Measurements from ENCODE around the gene AOC2. TPM values are rescaled to one million over a fixed set of nuclear protein-coding genes. Genes with fewer than 3 reads are reported as not detected.
A peak's percentile ranks its signal among the peaks of the same experiment; 100 is the strongest.

Gene AOC2
- polyA plus RNA-seq, 2 of the 4 experiments (the other 2 are of a cell fraction): 1.7 to 2.7 TPM

DNA sequence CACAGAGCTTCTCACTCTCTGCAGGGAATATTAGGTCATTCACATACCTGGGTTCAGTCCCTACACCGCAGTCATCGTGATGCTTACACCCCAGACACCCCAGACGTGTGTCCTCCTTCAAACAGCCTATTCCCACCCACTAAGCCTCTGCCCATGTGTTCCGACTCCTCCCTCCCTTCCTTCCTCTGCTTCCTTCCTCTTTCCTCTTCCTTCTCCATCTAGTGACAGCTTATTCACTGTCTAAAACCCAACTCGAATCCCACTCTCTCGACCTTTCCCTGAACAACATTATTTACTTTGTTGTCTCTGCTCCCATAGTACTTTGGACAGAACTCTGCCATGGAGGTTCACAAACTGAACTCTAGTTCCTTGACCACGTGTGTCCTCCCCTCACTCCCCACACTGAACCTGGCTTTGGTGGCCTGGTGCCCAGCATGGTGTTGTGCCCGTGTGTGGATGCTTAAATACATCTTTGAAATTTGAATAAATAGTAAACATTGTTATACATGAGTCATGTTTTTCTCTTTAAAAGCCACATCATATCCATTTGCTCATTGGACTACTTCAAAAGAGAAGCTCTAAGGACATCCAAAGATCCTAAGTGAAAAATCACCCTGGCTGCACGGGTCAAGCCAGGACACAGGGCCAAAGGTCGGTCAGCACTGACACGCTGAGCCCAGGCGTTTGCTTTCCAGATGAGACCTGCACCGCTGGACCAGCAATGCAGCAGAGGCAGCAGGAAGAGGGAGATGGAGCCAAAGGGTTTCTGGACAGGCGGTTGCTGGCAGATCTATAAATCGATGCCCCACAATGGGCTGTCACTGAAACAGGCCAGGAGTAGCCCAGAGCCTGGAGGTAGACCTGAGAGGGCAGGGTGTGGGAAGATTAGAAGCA, 42.1 kb downstream of the AOC2 start:
- TF ChIP-seq ZFP36 (IDR thresholded peaks at IDR 0.05; ENCODE audit: borderline replicate concordance, partially characterized antibody) (no peak), KDM1A (IDR thresholded peaks at IDR 0.05; ENCODE audit: low read depth) (no peak), FOXS1 (CRISPR knock-in tag; IDR thresholded peaks at IDR 0.05) (no peak), JUN (IDR thresholded peaks at IDR 0.05) (no peak), FOSL2 (IDR thresholded peaks at IDR 0.05) (no peak), FOSL2 (CRISPR knock-in tag; IDR thresholded peaks at IDR 0.05) (0 out of 2 replicates have a peak, but pooled peaks have one; percentile 9)
- POLR2A ChIA-PET: no interaction called here
- DNase-seq (ENCODE audit: low read depth in 1 of 2, low spot score in 1 of 2) (no peak), ATAC-seq (no peak), FAIRE-seq (no peak)
- Histone ChIP-seq H3K4me2 (no peak overlapping the region), H3K9me3 (no peaks in the 10 kb centered on the region), H3K4me1 (peaks cover 6% of the 10 kb centered on the region; the same call in 2 of the 3 replicates), H3K4me3 (no peak overlapping the region), H3K27ac (no peak overlapping the region)
- WGBS (ENCODE audit: missing lambda C conversion rate): 62% methylated on average over 15 of the region's 15 CpGs
- CTCF ChIA-PET: interaction anchor here (0.6 to 3.1 kb wide), 6 partner anchors 13 to 44 kb away, joined by 3 to 15 read pairs (median 4); no protein-coding TSS in a partner anchor

- H3K9me3 ChIP-seq: no peaks in the 10 kb centered on the region
- ChIA-PET POLR2A (no interaction called here), CTCF (interaction anchor here (1.0 to 3.5 kb wide), 5 partner anchors 13 to 133 kb away, joined by 3 to 17 read pairs (median 4); partner anchors contain the start of gene VAT1)
Measured at GRCh38 chr17:42889809-42890208, 45.4 kb downstream of the AOC2 start.

DNA sequence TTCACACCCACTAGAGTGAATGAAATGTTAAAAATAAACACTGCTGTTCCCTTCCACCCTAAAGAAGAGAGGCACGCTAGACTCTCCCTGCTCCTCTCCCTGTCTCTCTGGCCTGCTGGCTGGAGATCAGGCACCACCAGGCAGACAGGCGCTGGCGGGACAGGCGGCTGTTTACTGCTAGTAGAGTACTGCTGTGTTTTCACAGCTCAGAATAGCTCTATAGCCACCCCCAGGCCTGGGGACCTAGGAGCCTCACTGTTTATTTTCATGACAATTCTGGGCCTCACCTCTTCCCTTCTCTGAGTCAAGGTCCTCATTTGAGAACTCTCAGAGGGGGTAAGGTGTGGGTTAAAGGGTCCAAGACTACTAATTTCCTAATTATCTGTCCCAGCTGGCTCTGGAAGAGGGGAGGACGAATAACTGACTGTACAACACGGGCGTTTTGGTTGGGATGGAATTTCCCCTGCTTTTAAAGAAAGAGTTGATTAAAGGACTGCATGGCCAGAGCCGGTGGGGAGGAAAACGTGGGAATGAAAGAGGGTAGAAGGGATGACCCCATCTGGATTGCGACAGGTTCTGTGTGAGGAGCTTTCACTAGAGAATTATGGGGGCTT, 47.3 kb downstream of the AOC2 start:
- Histone ChIP-seq H3K9me3 (no peaks in the 10 kb centered on the region), H3K27ac (peak overlapping the region in 1 of 2 experiments; percentile 43; a peak in 3 of 6 replicates), H3K4me3 (no peak overlapping the region), H3K4me1 (peaks cover 30% of the 10 kb centered on the region), H3K4me2 (no peak overlapping the region)
- 61% methylated on average over 10 of the region's 10 CpGs for WGBS (ENCODE audit: missing lambda C conversion rate)
- ChIA-PET CTCF (interaction anchor here (1.0 to 3.5 kb wide), 9 partner anchors 9 to 50 kb away, joined by 3 to 17 read pairs (median 3); partner anchors contain the start of gene G6PC1), POLR2A (interaction anchor here (1.2 kb wide), 1 partner anchor 68 kb away, joined by 3 read pairs; the partner anchor contains the start of gene BECN1)
- TF ChIP-seq, protein P1, sequence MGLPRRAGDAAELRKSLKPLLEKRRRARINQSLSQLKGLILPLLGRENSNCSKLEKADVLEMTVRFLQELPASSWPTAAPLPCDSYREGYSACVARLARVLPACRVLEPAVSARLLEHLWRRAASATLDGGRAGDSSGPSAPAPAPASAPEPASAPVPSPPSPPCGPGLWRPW (IDR thresholded peaks at IDR 0.05): no peak
- TF ChIP-seq ZC3H11A (IDR thresholded peaks at IDR 0.05) (no peak), HEYL (CRISPR knock-in tag; IDR thresholded peaks at IDR 0.05) (no peak), POLR2A (IDR thresholded peaks at IDR 0.05; ENCODE audit: low read length) (no peak)
- TF ChIP-seq, protein P2, sequence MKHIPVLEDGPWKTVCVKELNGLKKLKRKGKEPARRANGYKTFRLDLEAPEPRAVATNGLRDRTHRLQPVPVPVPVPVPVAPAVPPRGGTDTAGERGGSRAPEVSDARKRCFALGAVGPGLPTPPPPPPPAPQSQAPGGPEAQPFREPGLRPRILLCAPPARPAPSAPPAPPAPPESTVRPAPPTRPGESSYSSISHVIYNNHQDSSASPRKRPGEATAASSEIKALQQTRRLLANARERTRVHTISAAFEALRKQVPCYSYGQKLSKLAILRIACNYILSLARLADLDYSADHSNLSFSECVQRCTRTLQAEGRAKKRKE (CRISPR knock-in tag; IDR thresholded peaks at IDR 0.05; ENCODE audit: low read depth): no peak
- FAIRE-seq (no peak), ATAC-seq (peak in 1 of 2 experiments; percentile 13; a peak in 1 of 6 replicates), DNase-seq (ENCODE audit: low read depth in 1 of 2, low spot score in 1 of 2) (no peak)

More at GRCh38 chr17:42889809-42890208, 45.4 kb downstream of the AOC2 start:
- TF ChIP-seq HOXB5 (CRISPR knock-in tag; IDR thresholded peaks at IDR 0.05): no peak
- no peak for TF ChIP-seq MYC (IDR thresholded peaks at IDR 0.05; ENCODE audit: borderline replicate concordance, low read length)
- no peak for TF ChIP-seq EHMT2 (IDR thresholded peaks at IDR 0.05; ENCODE audit: low read depth)
- no peak for TF ChIP-seq JUNB (IDR thresholded peaks at IDR 0.05)
- no peak for TF ChIP-seq POLR2A (IDR thresholded peaks at IDR 0.05; ENCODE audit: low read length)
- no peak for TF ChIP-seq HMGXB4 (CRISPR knock-in tag; IDR thresholded peaks at IDR 0.05; ENCODE audit: borderline replicate concordance)
- DNase-seq (ENCODE audit: low read depth in 1 of 2, low spot score in 1 of 2) (no peak), FAIRE-seq (no peak), ATAC-seq (no peak)
- peaks cover 23% of the 10 kb centered on the region for H3K4me1 ChIP-seq
- H3K4me3 ChIP-seq: no peak overlapping the region
- H3K4me2 ChIP-seq: no peak overlapping the region
- 88% methylated on average over 3 of the region's 7 CpGs for WGBS (ENCODE audit: missing lambda C conversion rate)
- H3K27ac ChIP-seq: no peak overlapping the region
